Activated CD4-positive, alpha-beta T cell treated with anti-CD3 and anti-CD28 coated beads, Interleukin-2, amount 10 ng/mL, durations not matched to agents 24 days and 14 days (primary cell): ENCODE data around the gene APOL6. TPM values are rescaled to one million over a fixed set of nuclear protein-coding genes. Genes with fewer than 3 reads are reported as not detected.
"Not testable (repeated sequence)": the region's sequence is repeated elsewhere in the genome, so short reads cannot be mapped to it uniquely, and the experiment has no call there.

Experiments used
- DNase-seq: peaks from one replicate; pipeline ENCODE4 v3.0.0; 2022
- H3K27ac Mint-ChIP-seq: one replicate; pipeline ENCODE4 v1.8.0; 2022; ENCODE audit warnings: mild to moderate bottlenecking, mixed read lengths
- H3K27me3 Mint-ChIP-seq: one replicate; pipeline ENCODE4 v1.8.0; 2022; ENCODE audit warnings: mixed read lengths
- H3K36me3 Mint-ChIP-seq: one replicate; pipeline ENCODE4 v1.8.0; 2022; ENCODE audit warnings: low read depth, mild to moderate bottlenecking, mixed read lengths
- H3K4me1 Mint-ChIP-seq: one replicate; pipeline ENCODE4 v1.8.0; 2021; ENCODE audit warnings: mixed read lengths
- H3K4me3 Mint-ChIP-seq: one replicate; pipeline ENCODE4 v1.8.0; 2022; ENCODE audit warnings: mild to moderate bottlenecking, moderate library complexity, mixed read lengths
- H3K9me3 Mint-ChIP-seq: one replicate; pipeline ENCODE4 v1.8.0; 2021; ENCODE audit warnings: mixed read lengths
- intact Hi-C: fragments of 100-400 bp; cut with micrococcal nuclease; formaldehyde crosslinking; loops from one replicate; pipeline ENCODE4 v1.15.1; 2023
- total RNA-seq: library from RNA; stranded (reverse); gene quantifications from 2 replicates; pipeline ENCODE4 v1.2.3, GENCODE V29; 2022

APOL6 gene
- total RNA-seq, 1 donor from 2014 or later, result 21.5 TPM

DNA sequence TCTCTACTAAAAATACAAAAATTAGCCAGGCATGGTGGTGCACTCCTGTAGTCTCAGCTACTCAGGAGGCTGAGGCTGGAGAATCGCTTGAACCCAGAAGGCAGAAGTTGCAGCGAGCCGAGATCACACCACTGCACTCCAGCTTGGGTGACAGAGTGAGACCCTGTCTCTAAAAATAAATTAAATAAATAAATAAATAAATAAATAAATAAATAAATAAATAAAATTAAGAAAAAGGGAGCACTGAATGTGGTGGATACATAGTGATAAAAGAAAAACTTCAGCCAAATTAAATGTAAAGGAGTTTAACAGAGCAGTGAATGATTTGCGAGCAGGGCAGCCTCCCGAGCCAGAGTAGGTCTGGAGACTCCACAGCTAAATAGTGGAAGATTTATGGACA, 24.4 kb upstream of the APOL6 start:
- H3K4me1 Mint-ChIP-seq, result peaks cover 12% of the 10 kb centered on the region
- not testable (repeated sequence) for H3K9me3 Mint-ChIP-seq, DNase-seq, H3K27ac Mint-ChIP-seq, H3K27me3 Mint-ChIP-seq, H3K36me3 Mint-ChIP-seq, H3K4me3 Mint-ChIP-seq
- intact Hi-C loops, result loop anchor here (1.0 to 10.0 kb wide), 3 partner anchors 192 to 274 kb away; no protein-coding TSS in a partner anchor

DNA sequence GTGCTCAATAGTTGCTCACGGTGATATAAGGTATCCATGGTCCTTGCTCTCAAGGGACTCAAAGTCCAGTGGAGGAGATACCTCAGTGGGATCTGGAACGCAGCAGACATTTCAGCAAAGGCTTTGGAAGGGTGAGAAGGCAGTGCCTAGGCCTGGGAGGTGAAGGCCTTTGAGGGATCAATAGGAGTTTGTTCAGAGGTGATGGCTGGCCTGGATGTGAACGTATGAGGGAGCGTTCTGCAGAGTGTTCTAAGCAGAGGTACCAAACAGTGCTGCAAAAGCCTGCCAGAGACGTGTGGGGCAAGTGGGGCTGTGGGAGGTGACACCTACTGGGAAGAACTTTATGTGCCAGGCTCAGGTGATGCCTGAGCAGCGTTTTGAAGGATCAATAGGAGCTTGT, 23.7 kb upstream of the APOL6 start:
- Mint-ChIP-seq H3K4me1 (peaks cover 16% of the 10 kb centered on the region), H3K36me3 (no peaks in the 10 kb centered on the region), H3K27ac (no peak overlapping the region), H3K27me3 (peaks cover 4% of the 10 kb centered on the region), H3K4me3 (no peak overlapping the region), H3K9me3 (no peaks in the 10 kb centered on the region)
- no peak for DNase-seq
- intact Hi-C loops, result loop anchor here (5.0 to 10.0 kb wide), 2 partner anchors 192 to 220 kb away; no protein-coding TSS in a partner anchor

DNA sequence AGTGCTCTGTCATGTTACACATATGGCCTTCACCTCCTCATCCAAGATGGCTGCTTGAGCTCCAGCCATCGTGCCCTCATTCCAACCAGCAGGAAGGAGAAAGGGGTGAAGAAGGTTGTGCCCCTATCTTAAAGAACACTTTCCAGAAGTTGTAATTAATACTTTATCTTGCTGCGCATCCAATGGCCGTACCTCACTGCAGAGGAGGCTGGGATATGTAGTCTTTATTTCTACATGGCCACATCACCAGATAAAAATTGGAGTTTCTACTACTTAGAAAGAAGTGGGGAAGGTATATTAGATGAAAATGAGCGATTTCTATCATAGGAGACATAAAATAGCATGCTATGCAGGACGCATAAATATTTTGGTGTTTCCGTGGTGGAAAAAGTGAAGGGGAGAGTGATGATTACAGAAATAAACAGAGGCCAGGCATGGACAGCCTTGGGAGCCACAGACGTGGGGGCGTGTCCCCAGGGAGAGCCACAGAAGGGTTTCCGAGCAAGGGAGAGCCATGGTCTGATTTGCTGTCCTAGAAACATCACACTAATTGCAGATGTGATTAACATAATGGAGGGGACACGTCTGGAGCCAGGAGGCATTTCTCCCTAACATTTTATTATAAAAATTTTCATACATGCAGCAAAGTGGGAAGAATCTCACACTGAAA, 22.3 kb upstream of the APOL6 start:
- intact Hi-C loops, result loop anchor here (2.0 to 10.0 kb wide), 3 partner anchors 56 to 499 kb away; no protein-coding TSS in a partner anchor
- Mint-ChIP-seq H3K9me3 (no peaks in the 10 kb centered on the region), H3K4me1 (peaks cover 26% of the 10 kb centered on the region), H3K27me3 (peaks cover 4% of the 10 kb centered on the region), H3K4me3 (no peak overlapping the region), H3K27ac (no peak overlapping the region), H3K36me3 (no peaks in the 10 kb centered on the region)
- no peak for DNase-seq

DNA sequence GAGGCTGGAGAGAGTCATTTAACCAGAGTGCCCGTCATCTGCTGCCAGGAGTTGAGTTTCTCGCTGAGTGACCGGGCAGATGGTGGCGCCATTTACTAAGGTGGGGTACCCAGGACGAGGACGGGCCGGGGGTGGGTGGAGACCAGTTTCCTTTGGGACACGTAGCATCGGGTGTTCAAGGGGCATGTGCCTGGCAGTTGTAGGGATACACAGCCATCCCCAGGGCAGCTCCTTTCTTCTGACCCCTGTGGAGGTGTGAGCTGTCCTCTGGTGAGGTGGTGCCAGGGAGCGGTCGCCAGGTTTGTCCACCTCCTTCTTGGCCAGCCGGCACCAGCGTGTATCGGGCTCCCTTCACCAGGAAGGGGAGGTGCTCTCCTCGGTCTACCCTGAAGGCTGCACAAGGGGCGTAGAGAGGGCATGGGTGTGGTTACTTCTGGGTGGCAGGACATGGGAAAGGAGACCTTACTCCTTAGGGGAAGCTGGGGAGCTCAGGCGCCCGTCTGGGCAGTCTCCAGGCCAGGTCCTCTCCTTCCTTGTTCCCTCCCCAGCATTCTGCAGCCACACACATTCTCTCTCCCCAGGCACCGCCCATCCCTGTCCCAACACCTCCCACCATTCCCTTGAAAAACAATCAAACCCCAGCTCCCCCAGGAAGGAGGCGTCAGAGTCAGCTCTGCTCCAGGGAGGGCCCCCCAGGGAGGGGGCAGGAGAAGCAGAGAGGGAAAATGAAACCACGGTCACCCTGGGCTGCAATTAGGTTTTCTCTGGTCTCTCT, 20.8 kb upstream of the APOL6 start:
- intact Hi-C loops, result loop anchor here (1.0 to 10.0 kb wide), 4 partner anchors 55 to 497 kb away; no protein-coding TSS in a partner anchor
- no peaks in the 10 kb centered on the region for H3K9me3 Mint-ChIP-seq
- no peaks in the 10 kb centered on the region for H3K36me3 Mint-ChIP-seq
- peaks cover 4% of the 10 kb centered on the region for H3K27me3 Mint-ChIP-seq
- DNase-seq, result peak; percentile 80
- peak overlapping the region; percentile 84 for H3K27ac Mint-ChIP-seq
- peaks cover 28% of the 10 kb centered on the region for H3K4me1 Mint-ChIP-seq
- H3K4me3 Mint-ChIP-seq, result peak overlapping the region; percentile 84

DNA sequence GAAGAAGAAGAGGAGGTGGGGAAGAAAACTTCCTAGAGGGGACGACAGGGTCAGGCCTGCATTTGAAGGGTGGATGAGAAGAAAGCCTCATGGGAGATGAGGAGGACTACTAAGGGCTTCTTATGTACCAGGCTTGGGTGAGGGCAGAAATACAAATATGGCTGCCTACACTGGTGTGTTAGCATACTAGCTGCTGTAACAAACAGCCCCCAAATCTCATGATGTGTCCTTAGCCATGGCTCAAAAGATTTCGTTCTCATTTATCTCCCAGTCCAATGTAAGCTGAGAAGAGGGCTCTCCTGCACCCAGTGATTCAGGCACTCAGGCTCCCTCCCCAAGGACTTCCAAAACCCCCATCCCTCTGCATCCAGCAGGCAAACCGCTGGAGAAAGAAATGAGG, 19.5 kb upstream of the APOL6 start:
- Mint-ChIP-seq H3K27me3 (peaks cover 4% of the 10 kb centered on the region), H3K4me1 (peaks cover 33% of the 10 kb centered on the region), H3K9me3 (no peaks in the 10 kb centered on the region)

DNA sequence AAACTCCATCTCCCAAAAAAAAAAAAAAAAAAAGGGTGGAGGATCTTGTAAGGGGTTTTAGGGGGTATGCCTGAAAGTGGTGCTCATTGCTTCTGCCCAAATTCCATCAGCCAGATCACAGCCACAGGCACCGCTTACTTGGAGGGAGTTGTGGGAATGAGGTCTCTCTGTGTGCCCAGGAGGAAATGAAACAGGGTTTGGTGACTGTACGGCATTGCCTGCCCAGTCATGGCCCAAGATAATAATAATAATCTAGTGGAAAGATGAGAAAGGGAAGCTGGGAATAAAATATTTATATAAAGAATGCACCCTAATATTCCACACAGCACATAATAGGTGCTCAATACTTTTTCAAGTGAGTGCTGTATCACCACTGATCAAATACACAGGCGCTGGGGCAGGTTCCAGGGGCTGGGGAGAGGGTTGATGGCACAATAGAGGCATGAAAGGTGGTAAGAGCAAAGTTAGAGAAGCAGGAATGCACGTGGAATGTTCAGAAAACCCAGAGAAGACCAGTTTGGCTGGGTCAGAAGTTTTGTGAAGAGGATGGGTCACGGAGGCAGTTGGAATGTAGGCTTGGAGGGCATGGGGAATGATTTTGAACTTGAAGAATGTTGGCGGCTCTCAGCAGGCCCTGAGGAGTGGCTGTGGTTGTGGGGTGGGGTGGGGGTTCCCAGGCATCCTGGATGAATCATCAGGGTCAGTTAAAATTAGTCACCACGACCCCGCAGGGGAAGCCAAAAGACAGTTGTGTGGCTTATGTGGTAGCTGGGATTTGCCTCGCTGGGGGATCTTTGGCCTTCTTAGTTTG, 18.6 kb upstream of the APOL6 start:
- no peaks in the 10 kb centered on the region for H3K36me3 Mint-ChIP-seq
- DNase-seq, result peak; percentile 83
- H3K9me3 Mint-ChIP-seq, result no peaks in the 10 kb centered on the region
- peaks cover 39% of the 10 kb centered on the region for H3K4me1 Mint-ChIP-seq
- H3K27me3 Mint-ChIP-seq, result peaks cover 4% of the 10 kb centered on the region
- H3K27ac Mint-ChIP-seq, result peak overlapping the region; percentile 84
- intact Hi-C loops, result loop anchor here (5.0 to 10.0 kb wide), 2 partner anchors 53 to 215 kb away; no protein-coding TSS in a partner anchor
- H3K4me3 Mint-ChIP-seq, result peak overlapping the region; percentile 10

More for the DNA sequence above, 19.5 kb upstream of the APOL6 start:
- DNase-seq, result no peak
- no peaks in the 10 kb centered on the region for H3K36me3 Mint-ChIP-seq
- H3K27ac Mint-ChIP-seq, result no peak overlapping the region
- H3K4me3 Mint-ChIP-seq, result no peak overlapping the region
- intact Hi-C loops, result loop anchor here (5.0 to 10.0 kb wide), 2 partner anchors 54 to 216 kb away; no protein-coding TSS in a partner anchor

DNA sequence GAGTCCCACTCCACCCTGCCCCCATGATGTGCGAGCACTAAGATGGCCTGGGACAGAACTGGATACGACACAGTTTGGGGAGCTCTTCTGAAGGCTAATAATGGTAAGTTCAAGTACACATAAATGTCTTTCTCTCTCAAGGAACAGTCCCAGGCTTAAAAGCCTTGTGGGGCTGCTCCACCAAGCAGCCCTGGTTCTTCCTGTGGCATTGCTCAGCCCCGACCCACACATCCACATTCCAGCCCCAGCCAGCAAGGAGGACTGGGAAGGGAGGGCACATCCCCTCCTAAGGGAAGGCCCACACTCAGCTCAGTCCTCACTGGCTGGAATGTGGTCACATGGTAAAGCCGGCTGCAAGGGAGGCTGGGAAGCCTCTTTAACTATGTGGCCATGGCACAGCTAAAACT, 17.9 kb upstream of the APOL6 start:
- DNase-seq, result no peak
- Mint-ChIP-seq H3K4me1 (peaks cover 41% of the 10 kb centered on the region), H3K27ac (peak overlapping the region; percentile 25), H3K36me3 (no peaks in the 10 kb centered on the region), H3K27me3 (peaks cover 4% of the 10 kb centered on the region), H3K9me3 (no peaks in the 10 kb centered on the region), H3K4me3 (no peak overlapping the region)
- intact Hi-C loops, result no loop called here

DNA sequence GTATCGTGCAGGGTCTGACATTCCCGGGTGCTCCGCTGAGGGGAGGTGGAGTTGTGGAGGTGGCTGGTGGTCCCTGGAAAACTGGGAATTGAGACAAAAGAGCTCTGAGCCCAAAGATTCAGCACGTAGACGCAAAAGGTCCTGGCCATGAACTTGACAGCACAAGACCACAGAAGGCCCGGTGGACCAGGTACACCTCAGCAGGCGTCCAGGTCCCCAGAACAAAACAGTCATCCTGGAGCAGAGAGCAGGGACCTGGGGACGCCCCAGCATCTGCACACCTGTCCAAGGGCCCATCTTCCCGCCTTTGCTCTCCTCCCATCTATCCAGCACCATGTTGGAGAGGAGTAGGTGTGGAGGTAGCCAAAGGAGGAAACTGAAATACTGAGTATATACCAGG, 17.4 kb upstream of the APOL6 start:
- no peak overlapping the region for H3K27ac Mint-ChIP-seq
- H3K36me3 Mint-ChIP-seq, result no peaks in the 10 kb centered on the region
- H3K9me3 Mint-ChIP-seq, result no peaks in the 10 kb centered on the region
- peaks cover 41% of the 10 kb centered on the region for H3K4me1 Mint-ChIP-seq
- H3K4me3 Mint-ChIP-seq, result no peak overlapping the region
- intact Hi-C loops, result no loop called here
- peaks cover 2% of the 10 kb centered on the region for H3K27me3 Mint-ChIP-seq
- no peak for DNase-seq

DNA sequence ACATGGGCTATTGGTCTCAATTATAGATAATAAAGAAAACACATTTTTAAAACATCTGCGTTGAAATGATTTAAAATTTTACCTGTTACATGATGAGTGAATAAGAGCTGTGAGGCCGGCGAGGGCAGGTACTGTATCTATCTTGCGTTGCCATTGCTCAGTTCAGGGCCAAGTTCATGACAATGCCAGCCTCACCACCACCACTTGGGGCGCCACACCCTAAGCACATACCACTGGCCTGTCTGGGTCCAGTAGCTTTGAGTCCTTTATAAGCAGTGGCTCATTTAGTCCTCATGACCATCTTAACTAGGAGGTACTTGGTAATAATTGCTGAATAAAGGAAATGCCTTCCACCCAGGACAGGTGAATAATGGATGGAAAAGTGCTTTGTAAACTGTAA, 16.6 kb upstream of the APOL6 start:
- Mint-ChIP-seq H3K9me3 (no peaks in the 10 kb centered on the region), H3K27me3 (no peaks in the 10 kb centered on the region), H3K4me1 (peaks cover 41% of the 10 kb centered on the region), H3K4me3 (no peak overlapping the region), H3K27ac (no peak overlapping the region), H3K36me3 (no peaks in the 10 kb centered on the region)
- intact Hi-C loops, result no loop called here
- peak; percentile 73 for DNase-seq

DNA sequence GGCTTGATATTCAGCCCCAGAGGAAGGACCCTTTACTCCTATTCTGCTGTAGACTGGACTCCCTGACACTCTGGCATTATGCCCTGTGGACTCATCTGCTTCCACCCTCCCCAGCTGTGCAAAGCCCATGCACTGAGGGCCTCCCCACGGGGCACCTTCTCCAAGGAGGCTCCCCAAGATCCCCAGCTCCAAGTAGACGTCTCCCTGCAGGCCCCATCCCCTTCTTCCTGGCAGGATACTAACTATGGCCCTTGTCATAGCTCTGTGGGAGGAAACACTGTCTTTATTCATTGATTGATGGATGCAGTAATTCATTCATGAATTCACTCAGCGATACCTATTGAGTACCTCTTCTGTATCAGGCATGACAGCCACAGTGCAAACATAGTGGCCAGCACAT, 15.3 kb upstream of the APOL6 start:
- no peak for DNase-seq
- Mint-ChIP-seq H3K4me1 (peaks cover 31% of the 10 kb centered on the region), H3K36me3 (no peaks in the 10 kb centered on the region), H3K9me3 (no peaks in the 10 kb centered on the region), H3K4me3 (no peak overlapping the region), H3K27me3 (peaks cover 4% of the 10 kb centered on the region), H3K27ac (no peak overlapping the region)
- intact Hi-C loops, result no loop called here

DNA sequence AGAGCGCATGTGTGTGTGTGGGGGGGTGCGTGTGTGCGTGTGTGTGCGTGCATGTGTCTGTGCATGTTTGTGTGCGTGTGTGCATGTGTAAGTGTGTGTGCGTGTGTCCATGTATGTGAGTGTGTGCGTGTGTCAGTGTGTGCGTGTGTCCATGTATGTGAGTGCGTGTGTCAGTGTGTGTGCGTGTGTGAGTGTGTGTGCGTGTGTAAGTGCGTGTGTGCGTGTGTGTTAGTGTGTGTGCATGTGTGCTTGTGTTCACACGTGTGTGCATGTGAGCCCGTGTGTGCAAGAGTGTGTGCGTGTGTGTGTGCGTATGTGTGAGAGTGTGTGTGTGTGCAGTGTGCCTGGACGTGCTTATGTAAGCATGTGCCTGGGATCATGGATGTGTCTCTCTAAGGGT, 14.7 kb upstream of the APOL6 start:
- no peaks in the 10 kb centered on the region for H3K9me3 Mint-ChIP-seq
- peaks cover 31% of the 10 kb centered on the region for H3K4me1 Mint-ChIP-seq
- peaks cover 4% of the 10 kb centered on the region for H3K27me3 Mint-ChIP-seq
- intact Hi-C loops, result no loop called here
- H3K4me3 Mint-ChIP-seq, result no peak overlapping the region
- no peak for DNase-seq
- H3K27ac Mint-ChIP-seq, result no peak overlapping the region
- H3K36me3 Mint-ChIP-seq, result no peaks in the 10 kb centered on the region

DNA sequence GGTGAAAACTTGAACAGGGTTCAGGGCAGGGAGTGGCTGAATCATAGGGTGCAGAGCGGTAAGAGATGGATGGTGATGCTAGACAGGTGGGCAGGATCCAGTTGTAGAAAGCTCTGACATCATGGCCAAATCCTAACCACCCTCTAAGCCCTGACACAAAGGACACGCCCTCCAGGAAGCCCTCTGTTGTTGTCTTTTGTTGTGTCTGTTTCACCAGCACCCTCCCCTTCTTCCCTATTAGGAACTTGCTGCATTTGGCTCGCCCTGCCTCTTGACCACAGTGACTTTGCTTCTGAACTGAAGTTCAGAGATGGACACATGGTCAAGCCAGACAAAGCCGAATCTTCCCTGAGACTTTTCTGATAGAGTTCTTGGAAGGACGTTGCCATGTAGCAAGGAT, 14.2 kb upstream of the APOL6 start:
- H3K9me3 Mint-ChIP-seq, result no peaks in the 10 kb centered on the region
- intact Hi-C loops, result no loop called here
- no peak overlapping the region for H3K27ac Mint-ChIP-seq
- no peaks in the 10 kb centered on the region for H3K36me3 Mint-ChIP-seq
- peaks cover 4% of the 10 kb centered on the region for H3K27me3 Mint-ChIP-seq
- H3K4me1 Mint-ChIP-seq, result peaks cover 31% of the 10 kb centered on the region
- DNase-seq, result peak; percentile 65
- no peak overlapping the region for H3K4me3 Mint-ChIP-seq

DNA sequence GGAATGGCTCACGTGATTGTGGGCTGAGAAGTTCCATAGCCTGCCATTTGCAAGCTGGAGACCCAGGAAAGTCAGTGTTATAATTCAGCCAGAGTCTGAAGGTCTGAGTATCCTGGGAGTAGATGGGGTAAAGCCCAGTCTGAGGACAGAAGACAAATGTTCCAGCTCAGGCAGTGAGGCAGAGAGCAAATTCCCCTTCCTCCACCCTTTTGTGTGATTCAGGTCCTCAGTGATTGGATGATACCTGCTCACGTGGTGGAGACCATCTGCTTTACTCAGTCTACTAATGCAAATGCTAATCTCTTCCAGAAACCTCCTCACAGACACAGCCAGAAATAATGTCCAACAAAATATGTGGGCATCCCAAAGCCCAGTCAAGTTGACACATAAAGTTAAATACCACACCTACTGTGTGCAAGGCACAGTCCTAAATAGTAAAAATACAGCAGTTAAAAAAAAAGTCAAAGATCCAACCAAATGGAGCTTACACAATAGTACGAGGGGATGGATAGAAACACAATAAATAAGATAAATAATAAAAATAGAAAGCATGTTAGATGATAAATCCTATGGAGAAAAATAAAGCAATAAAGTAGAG, 13.2 kb upstream of the APOL6 start:
- H3K4me1 Mint-ChIP-seq, result peaks cover 23% of the 10 kb centered on the region
- H3K4me3 Mint-ChIP-seq, result no peak overlapping the region
- H3K36me3 Mint-ChIP-seq, result no peaks in the 10 kb centered on the region
- H3K27me3 Mint-ChIP-seq, result peaks cover 4% of the 10 kb centered on the region
- intact Hi-C loops, result no loop called here
- no peak overlapping the region for H3K27ac Mint-ChIP-seq
- H3K9me3 Mint-ChIP-seq, result no peaks in the 10 kb centered on the region
- no peak for DNase-seq
